GM23338 (cell line): ENCODE measurements around the gene CCDC60.

Source experiments
- CREB1 ChIP-seq: fragments of 250-450 bp; sonication (Bioruptor Pico); IDR thresholded peaks from 2 replicates; pipeline ENCODE4 v1.5.0; 2020; ENCODE audit warnings: low read depth, mild to moderate bottlenecking, moderate library complexity
- CTCF ChIP-seq, 2 experiments: fragments of 200-600 bp in 1 of 2; sonication (generic) in 1 of 2; conservative IDR thresholded peaks; 2 replicates each; pipeline versions ENCODE4 v1.5.1 to v1.6.1; 2016 to 2017; ENCODE audit warnings: antibody characterized with exemption in 2 of 2, low read depth in 2 of 2, mild to moderate bottlenecking in 2 of 2, moderate library complexity in 1 of 2
- EZH2 ChIP-seq: fragments of 200-600 bp; sonication (generic); IDR thresholded peaks from one replicate; pipeline ENCODE4 v1.8.0; 2017; ENCODE audit warnings: antibody characterized with exemption, mild to moderate bottlenecking, low read depth; ENCODE audit not compliant: unreplicated experiment
- EZH2phosphoT487 ChIP-seq: fragments of 200-600 bp; sonication (generic); IDR thresholded peaks from one replicate; pipeline ENCODE4 v1.8.1; 2018; ENCODE audit warnings: antibody characterized with exemption; ENCODE audit not compliant: unreplicated experiment
- POLR2AphosphoS5 ChIP-seq: IDR thresholded peaks from 2 replicates; pipeline ENCODE4 v1.6.1; 2016; ENCODE audit warnings: antibody characterized with exemption, low read depth
- ZNF114 ChIP-seq: fragments of 250-450 bp; sonication (Bioruptor Pico); IDR thresholded peaks from 2 replicates; pipeline ENCODE4 v1.5.0; 2020; ENCODE audit warnings: mild to moderate bottlenecking, moderate library complexity
- ZNF331 ChIP-seq: fragments of 250-450 bp; sonication (Bioruptor Pico); IDR thresholded peaks from 2 replicates; pipeline ENCODE4 v1.5.0; 2020; ENCODE audit warnings: low read depth, mild to moderate bottlenecking, moderate library complexity
- ZNF462 ChIP-seq: fragments of 250-450 bp; sonication (Bioruptor Pico); IDR thresholded peaks from 2 replicates; pipeline ENCODE4 v1.5.0; 2020; ENCODE audit warnings: mild to moderate bottlenecking, moderate library complexity
- TF ChIP-seq, protein P1 (sequence below): IDR thresholded peaks from 2 replicates; pipeline ENCODE4 v1.6.1; 2016; ENCODE audit warnings: antibody characterized with exemption
- TF ChIP-seq, protein P2 (sequence below): IDR thresholded peaks from one replicate; pipeline ENCODE4 v1.6.1; 2018; ENCODE audit warnings: antibody characterized with exemption; ENCODE audit not compliant: unreplicated experiment

DNA sequence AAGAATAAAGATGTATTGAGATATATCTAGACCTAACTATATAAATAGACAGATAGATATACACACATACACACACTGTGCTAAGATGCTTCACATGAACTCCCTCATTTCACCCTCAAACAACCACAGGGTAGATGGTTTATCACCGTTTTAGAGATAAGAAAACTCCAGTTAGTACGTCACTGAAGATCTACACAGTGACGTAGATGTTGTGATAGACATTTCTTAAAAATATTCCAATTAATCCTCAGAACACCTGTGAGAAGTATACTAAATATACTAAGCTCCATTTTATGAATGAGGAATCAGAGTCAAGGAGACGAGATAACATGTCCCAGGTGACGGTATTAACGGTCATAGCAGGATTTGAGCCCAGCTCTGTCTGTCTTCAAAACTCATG lies 31.5 kb downstream of the CCDC60 start:
- TF ChIP-seq CTCF (conservative IDR thresholded peaks at IDR 0.05; ENCODE audit: low read depth in 2 of 2) (no peak), CREB1 (CRISPR knock-in tag) (no peak), POLR2AphosphoS5 (no peak), ZNF331 (no peak), EZH2 (no peak), EZH2phosphoT487 (no peak), ZNF114 (CRISPR knock-in tag) (no peak), ZNF462 (CRISPR knock-in tag) (no peak)
- TF ChIP-seq, protein P1, sequence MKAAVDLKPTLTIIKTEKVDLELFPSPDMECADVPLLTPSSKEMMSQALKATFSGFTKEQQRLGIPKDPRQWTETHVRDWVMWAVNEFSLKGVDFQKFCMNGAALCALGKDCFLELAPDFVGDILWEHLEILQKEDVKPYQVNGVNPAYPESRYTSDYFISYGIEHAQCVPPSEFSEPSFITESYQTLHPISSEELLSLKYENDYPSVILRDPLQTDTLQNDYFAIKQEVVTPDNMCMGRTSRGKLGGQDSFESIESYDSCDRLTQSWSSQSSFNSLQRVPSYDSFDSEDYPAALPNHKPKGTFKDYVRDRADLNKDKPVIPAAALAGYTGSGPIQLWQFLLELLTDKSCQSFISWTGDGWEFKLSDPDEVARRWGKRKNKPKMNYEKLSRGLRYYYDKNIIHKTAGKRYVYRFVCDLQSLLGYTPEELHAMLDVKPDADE, result no peak
- TF ChIP-seq, protein P2, sequence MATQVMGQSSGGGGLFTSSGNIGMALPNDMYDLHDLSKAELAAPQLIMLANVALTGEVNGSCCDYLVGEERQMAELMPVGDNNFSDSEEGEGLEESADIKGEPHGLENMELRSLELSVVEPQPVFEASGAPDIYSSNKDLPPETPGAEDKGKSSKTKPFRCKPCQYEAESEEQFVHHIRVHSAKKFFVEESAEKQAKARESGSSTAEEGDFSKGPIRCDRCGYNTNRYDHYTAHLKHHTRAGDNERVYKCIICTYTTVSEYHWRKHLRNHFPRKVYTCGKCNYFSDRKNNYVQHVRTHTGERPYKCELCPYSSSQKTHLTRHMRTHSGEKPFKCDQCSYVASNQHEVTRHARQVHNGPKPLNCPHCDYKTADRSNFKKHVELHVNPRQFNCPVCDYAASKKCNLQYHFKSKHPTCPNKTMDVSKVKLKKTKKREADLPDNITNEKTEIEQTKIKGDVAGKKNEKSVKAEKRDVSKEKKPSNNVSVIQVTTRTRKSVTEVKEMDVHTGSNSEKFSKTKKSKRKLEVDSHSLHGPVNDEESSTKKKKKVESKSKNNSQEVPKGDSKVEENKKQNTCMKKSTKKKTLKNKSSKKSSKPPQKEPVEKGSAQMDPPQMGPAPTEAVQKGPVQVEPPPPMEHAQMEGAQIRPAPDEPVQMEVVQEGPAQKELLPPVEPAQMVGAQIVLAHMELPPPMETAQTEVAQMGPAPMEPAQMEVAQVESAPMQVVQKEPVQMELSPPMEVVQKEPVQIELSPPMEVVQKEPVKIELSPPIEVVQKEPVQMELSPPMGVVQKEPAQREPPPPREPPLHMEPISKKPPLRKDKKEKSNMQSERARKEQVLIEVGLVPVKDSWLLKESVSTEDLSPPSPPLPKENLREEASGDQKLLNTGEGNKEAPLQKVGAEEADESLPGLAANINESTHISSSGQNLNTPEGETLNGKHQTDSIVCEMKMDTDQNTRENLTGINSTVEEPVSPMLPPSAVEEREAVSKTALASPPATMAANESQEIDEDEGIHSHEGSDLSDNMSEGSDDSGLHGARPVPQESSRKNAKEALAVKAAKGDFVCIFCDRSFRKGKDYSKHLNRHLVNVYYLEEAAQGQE, result no peak
